GM18873 (cell line): ENCODE measurements around the gene RTRAF.

ENCODE experiments used
- ATAC-seq: cut with Tn5 transposase; IDR thresholded peaks from one replicate; pipeline ENCODE4 v1.9.1; 2021; ENCODE audit warnings: mild to moderate bottlenecking, moderate library complexity, moderate number of reproducible peaks; ENCODE audit not compliant: unreplicated experiment, low FRiP score

RTRAF gene

GRCh38 chr14:51989293-51990234 is at the start of gene RTRAF:
RTRAF (plus strand) TSS chr14:51989546; CDS start chr14:51989640, 94 bp downstream.
- ATAC-seq = peak; percentile 94

DNA sequence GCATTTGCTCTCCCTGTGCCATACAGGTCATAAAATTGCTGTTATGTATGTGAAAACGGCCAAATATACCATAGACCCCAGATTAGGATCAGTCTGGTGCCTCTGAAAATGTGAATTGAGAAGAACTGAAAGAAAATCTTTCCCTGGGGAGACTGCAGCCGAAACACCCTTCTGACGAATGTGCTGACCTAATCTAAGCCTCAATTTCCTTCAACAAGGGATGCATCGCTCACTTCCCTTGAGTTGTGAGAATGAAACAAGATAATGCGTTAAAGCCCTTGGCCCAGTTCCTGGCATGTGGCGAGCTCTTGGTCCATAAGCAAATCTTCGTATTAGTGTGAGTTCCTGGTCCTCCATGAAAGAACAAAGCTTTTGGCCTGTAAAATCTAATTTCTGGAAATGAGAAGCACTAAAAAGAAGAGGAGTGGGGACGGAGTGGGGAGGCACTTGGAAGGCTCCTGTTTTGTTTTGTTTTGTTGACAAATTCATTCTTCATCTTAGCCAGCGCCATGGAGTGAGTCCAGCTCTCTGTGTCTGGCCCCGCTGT is 49.5 kb upstream of the RTRAF start:
- ATAC-seq = no peak

GRCh38 chr14:51942971-51943370 is 46.4 kb upstream of the RTRAF start:
- no peak for ATAC-seq

DNA sequence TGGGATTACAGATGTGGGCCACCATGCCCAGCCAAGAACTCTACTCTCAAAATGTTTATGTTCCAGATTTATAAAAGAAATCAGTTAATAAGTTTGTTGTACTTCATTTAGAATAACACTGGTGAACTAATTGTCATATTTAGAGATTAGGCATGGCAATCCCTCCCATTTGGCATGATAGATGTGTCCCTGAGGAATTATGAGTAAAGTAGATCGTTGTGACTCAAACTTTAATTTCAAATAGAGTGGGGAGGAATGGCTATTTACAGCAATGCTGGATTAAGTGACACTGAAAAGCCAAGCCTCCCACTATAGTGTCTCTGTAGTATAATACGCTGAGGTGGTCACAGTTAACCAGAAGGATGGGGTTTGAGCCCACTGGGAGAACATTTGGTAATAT is 39.3 kb upstream of the RTRAF start:
- no peak for ATAC-seq

- no peak for ATAC-seq
Measured at GRCh38 chr14:51951656-51952055, 37.7 kb upstream of the RTRAF start.

DNA sequence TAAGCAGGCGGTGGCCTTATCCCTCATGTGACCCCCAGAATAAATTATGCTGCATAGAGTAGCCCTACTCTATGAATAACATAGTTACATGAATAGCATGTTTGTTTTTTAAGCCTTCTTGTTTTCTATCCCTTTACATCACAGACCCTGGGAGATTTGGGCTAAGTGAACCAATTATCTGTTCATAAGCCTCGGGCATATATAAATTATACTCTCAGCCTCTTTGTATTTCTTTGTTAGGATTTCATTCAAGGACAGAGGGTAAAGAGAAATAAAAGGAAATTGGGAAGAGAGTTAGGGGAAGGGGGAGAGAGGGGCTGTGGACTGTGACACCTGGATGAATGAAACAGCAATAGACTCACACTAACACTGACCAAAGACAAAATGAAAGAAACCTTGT is 35.3 kb upstream of the RTRAF start:
- ATAC-seq = no peak

DNA sequence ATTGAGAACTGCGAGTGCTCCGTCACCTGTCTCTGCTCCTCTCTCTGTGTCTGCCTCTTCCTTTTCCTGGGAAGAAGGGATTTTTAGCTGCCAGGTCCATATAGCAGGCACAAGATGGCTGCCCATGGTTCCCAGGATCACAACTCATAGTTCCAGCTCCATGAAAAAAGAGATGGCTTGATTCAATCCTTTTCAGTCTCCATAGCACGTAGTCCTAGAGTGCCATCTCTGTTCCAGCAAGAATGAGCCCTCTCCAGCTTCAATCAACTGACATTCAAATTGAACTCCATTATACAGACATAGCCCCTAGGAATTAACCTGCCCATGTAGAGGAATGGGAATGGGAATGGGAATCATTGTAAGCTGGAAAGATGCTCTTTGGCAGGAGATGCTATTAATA is 34.7 kb upstream of the RTRAF start:
- ATAC-seq = no peak

- no peak for ATAC-seq
Measured at GRCh38 chr14:51957950-51958349, 31.4 kb upstream of the RTRAF start.

DNA sequence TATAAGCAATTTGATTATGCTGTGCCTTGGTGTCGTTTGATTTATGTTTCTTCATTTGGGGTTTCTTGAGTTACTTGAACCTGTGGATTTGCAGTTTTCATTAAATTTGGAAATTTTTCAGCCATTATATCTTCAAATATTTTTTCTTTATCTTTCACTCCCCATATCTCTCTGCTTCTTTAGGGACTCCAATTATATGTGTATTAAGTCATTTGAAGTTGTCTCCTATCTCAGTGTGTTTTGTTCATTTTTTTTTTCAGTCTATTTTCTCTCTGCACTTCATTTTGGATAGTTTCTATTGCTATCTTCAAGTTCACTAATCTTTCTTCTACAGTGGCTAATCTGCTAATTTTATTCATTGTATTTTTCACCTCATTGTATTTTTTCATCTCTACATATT is 29.4 kb upstream of the RTRAF start:
- ATAC-seq = no peak

- no peak for ATAC-seq
Measured at GRCh38 chr14:51960866-51961265, 28.5 kb upstream of the RTRAF start.

- no peak for ATAC-seq
Measured at GRCh38 chr14:51962711-51963110, 26.6 kb upstream of the RTRAF start.

- no peak for ATAC-seq
Measured at GRCh38 chr14:51963286-51963685, 26.1 kb upstream of the RTRAF start.

DNA sequence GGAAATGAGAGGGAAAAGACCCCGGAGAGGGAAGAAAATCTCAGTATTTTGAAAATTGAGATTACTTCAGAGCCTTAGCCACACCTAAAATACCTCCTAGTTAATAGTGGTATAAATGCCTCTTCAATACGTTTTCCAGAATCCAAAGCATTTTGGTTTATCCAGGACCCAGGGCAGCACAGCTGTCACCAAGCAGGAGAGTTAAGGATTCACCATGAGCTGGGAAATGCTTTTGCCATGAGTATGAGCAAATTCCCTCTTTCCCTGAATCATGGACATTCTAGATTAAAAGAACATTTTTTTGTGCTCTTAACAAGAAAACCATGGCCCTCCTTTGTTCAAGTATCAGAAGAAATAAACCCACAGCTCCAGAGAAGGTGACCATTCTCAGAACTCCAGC is 21.8 kb upstream of the RTRAF start:
- no peak for ATAC-seq

- ATAC-seq = no peak
Measured at GRCh38 chr14:51969852-51970540, 19.4 kb upstream of the RTRAF start.

GRCh38 chr14:51972566-51972965 is 16.8 kb upstream of the RTRAF start:
- no peak for ATAC-seq

DNA sequence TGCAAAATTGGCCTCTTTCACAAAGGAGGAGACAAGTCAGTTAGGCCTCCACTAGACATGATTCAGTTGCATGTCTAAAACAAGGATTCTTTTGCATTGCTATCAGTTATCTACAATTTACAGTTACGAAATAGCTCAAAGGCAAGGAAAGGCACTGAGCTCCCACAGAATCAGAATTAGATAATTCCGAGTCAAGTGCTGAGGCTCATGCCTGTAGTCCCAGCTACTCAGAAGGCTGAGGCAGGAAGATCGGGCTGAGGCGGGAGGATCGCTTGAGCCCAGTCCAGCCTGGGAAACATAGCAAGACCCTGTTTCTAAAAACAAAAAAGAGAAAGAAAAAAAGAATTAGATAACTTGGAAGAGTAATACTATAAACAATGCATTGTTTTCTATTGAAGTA is 12.3 kb upstream of the RTRAF start:
- ATAC-seq = no peak

DNA sequence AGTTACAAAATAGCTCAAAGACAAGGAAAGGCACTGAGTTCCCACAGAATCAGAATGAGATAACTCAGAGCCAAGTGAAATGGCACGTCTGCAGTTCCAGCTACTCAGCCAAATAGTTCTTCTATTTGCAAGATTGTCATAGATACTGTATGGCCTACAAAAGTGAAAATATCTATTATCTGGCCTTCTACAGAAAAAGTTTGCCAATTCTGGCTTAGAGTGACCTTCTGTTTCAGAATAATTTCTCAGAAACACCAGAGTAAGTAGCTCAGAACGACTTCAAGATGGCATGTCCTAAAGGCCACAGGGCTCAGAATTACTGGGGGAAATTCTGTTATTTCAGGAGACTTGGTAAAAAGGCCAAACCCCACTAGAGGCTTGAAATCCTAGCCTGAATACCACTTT is 10.7 kb upstream of the RTRAF start:
- ATAC-seq = no peak

DNA sequence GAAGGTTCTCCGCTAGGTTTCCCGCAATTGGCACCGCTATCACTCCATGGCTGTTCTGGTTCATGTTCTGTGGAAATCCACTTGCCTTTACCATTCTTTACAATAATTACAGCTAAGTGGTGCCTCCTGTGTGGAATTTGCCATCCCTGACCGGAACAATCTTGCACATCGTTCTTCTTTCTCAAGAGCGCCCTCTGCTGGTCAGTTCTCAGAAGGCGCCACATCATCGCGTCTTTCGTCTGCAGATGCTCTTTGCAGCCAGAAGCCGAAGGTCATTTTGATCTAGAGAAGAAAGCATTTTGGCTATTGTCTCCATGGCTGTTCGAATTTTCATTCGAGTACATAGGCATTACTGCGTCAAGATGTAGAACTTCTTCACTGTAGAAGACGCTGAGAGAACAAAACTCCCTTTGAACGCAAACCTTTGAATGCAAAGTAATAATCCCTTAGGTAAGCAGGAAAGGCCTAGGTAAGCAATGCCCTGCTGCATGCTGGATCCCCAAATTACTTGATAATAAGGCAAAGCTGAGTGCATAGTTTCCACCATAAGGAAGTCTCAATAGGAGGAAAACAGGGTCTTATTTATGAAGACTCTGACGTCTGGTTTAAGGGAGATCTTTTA is 10.1 kb upstream of the RTRAF start:
- ATAC-seq = peak; percentile 50

- no peak for ATAC-seq
Measured at GRCh38 chr14:51981218-51981854, 8.0 kb upstream of the RTRAF start.

DNA sequence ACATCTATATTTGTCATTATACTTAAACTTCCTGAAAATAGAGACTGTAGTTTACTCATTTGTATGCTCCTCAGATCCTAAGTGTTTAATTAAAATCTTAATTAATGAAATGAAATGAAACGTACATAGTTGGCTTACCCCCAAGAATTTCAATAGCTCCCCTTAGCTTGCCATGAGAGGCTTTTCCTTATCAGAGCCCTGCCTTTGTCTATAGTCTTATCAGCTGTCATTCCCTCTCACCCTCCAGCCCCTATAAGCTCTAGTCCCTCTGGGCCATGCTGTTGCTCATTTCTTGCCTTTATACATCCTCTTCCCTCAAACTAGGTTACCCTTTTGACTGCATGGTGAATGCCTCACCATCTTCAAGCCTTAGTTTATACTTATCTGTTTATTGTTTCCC is 1.1 kb upstream of the RTRAF start:
- ATAC-seq = no peak

DNA sequence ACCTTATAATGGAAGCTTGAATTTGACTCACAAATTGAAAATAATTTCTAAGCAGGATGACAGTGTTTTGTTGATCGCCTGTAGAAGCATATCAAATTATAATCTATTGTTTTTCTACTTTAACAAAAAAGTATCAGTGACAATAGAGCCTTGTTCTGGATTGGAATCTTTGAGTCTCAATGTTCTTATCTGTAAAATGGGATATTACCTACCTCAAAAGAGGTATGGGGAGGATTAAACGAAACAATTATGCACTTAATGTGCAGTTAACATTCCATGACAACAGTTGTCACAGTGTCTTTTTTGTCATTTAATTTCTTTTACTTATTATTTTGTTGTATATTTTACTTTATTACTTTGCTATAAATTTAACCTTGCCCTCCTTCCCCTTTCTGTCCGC is 1.1 kb downstream of the RTRAF start:
- no peak for ATAC-seq
